HG03378 (cell line): ENCODE results near the gene POLG2.
"Not testable (repeated sequence)": the region's sequence is repeated elsewhere in the genome, so short reads cannot be mapped to it uniquely, and the experiment has no call there.

Experiments used
- ATAC-seq: cut with Tn5 transposase; IDR thresholded peaks from one replicate; pipeline ENCODE4 v1.9.1; 2021; ENCODE audit warnings: mild to moderate bottlenecking, moderate library complexity; ENCODE audit not compliant: unreplicated experiment

Gene POLG2

GRCh38 chr17:64443086-64443760, 53.6 kb downstream of the POLG2 start:
- no peak for ATAC-seq

- ATAC-seq, result no peak
These were observed 54.3 kb downstream of the POLG2 start for GRCh38 chr17:64442541-64442971.

GRCh38 chr17:64441772-64442540, 54.9 kb downstream of the POLG2 start:
- no peak for ATAC-seq

DNA sequence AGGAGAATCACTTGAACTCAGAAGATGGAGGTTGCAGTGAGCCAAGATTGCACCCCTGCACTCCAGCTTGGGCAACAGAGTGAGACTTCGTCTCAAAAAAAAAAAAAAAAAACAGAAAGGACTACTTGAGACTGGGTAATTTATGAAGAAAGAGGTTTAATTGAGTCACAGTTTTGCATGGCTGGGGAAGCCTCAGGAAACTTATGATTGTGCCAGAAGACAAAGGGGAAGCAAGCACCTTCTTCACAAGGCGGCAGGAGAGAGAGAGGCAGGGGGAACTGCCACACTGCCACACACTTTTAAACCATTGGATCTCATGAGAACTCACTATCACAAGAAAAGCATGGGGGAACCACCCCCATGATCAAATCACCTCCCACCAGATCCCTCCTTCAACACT, 56.9 kb downstream of the POLG2 start:
- ATAC-seq, result no peak

DNA sequence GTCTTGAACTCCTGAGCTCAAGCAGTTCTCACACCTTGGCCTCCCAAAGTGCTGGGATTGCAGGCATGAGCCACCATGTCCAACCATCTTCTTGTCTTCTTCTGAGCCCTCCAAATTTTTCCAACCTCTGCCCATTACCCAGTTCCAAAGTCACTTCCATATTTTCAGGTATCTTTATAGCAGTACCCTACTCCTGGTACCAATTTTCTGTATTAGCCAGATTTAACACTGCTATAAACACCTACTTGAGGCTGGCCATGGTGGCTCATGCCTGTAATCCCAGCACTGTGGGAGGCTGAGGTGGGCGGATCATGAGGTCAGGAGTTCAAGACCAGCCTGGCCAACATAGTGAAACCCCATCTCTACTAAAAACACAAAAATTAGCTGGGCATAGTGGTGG, 57.3 kb downstream of the POLG2 start:
- ATAC-seq, result not testable (repeated sequence)

- no peak for ATAC-seq
These were observed 58.8 kb downstream of the POLG2 start for GRCh38 chr17:64437944-64438525.

- ATAC-seq, result no peak
These were observed 65.3 kb downstream of the POLG2 start for GRCh38 chr17:64431534-64431933.

DNA sequence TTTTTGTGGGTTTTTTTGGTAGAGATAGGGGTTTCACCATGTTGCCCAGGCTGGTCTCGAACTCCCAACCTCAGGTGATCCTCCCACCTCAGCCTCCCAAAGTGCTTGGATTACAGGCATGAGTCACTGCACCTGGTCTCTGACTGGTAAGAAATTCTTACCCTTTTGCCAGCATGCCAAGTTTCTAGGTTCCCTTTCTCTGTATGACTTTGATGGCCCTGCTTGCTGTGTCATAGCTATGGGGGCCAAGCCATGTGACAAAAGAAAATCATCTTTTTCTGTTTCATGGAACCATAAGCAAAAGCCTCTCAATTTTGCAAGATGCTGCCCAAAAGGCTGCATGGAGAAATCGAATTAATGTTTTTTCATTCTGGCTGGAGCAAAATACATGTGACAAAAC, 66.8 kb downstream of the POLG2 start:
- ATAC-seq, result not testable (repeated sequence)

GRCh38 chr17:64428406-64428805, 68.4 kb downstream of the POLG2 start:
- ATAC-seq, result no peak
